Spleen (tissue), 11 donors: ENCODE data around the gene TMEM94. TPM values are rescaled to one million over a fixed set of nuclear protein-coding genes. Genes with fewer than 3 reads are reported as not detected.

Source experiments
- DNase-seq: peaks from one replicate; pipeline ENCODE4 v3.0.0-alpha.2; 2020
- H3K27ac ChIP-seq, 8 donors: fragments of 200-600 bp; sonication (generic) in 7 of 8; 1 replicate in 4 of 8; 2 replicates in 4 of 8; pipeline versions ENCODE4 v1.5.0 to v1.8.0; 2016 to 2021; ENCODE audit warnings: inconsistent platforms in 4 of 8, mild to moderate bottlenecking in 4 of 8, moderate library complexity in 1 of 8
- H3K27me3 ChIP-seq, 7 donors: fragments of 200-600 bp; sonication (generic) in 6 of 7; replicated peaks in 1 of 7; 1 replicate in 4 of 7; 2 replicates in 3 of 7; pipeline versions ENCODE4 v1.5.0 to v1.8.0; 2016 to 2021; ENCODE audit warnings: inconsistent platforms in 3 of 7, mild to moderate bottlenecking in 1 of 7
- H3K36me3 ChIP-seq, 6 donors: fragments of 200-600 bp; sonication (generic) in 5 of 6; 1 replicate in 4 of 6; 2 replicates in 2 of 6; pipeline versions ENCODE4 v1.5.0 to v1.8.0; 2016 to 2021; ENCODE audit warnings: inconsistent platforms in 2 of 6
- H3K4me1 ChIP-seq, 6 donors: fragments of 200-600 bp; sonication (generic) in 5 of 6; 1 replicate in 3 of 6; 2 replicates in 3 of 6; pipeline versions ENCODE4 v1.5.0 to v1.8.0; 2016 to 2021; ENCODE audit warnings: inconsistent platforms in 3 of 6
- H3K4me3 ChIP-seq, 8 donors: fragments of 200-600 bp; sonication (generic) in 7 of 8; 1 replicate in 4 of 8; 2 replicates in 4 of 8; pipeline versions ENCODE4 v1.5.0 to v1.8.0; 2016 to 2021; ENCODE audit warnings: inconsistent platforms in 4 of 8, mild to moderate bottlenecking in 4 of 8, moderate library complexity in 2 of 8
- H3K9me3 ChIP-seq, 8 donors: fragments of 200-600 bp; sonication (generic) in 7 of 8; 1 replicate in 4 of 8; 2 replicates in 4 of 8; pipeline versions ENCODE4 v1.5.0 to v1.8.0; 2016 to 2021; ENCODE audit warnings: inconsistent platforms in 4 of 8
- CTCF ChIP-seq, 11 experiments: fragments of 200-600 bp in 7 of 11; fragments of 450-650 bp in 4 of 11; sonication (generic) in 4 of 11; IDR thresholded peaks in 8 of 11; conservative IDR thresholded peaks in 3 of 11; 1 replicate in 7 of 11; 2 replicates in 4 of 11; pipeline versions ENCODE4 v1.4.0 to v1.8.0; 2016 to 2021; ENCODE audit warnings: antibody characterized with exemption in 11 of 11, inconsistent platforms in 4 of 11, mild to moderate bottlenecking in 1 of 11
- POLR2A ChIP-seq, 3 donors: fragments of 450-650 bp; IDR thresholded peaks; one replicate each; pipeline ENCODE4 v1.5.1; 2017; ENCODE audit warnings: antibody characterized with exemption in 3 of 3, mild to moderate bottlenecking in 1 of 3
- POLR2AphosphoS5 ChIP-seq, 3 donors: sonication (generic); formaldehyde crosslinking; IDR thresholded peaks; one replicate each; pipeline ENCODE4 v1.5.1; 2017; ENCODE audit warnings: antibody characterized with exemption in 3 of 3
- WGBS, 5 donors: extraction: QIAGEN DNeasy Blood & Tissue Kit in 3 of 5; methylation state at CpG; one replicate each; pipeline versions ENCODE4 v1.1.5 to v1.1.7; 2013 to 2018; 5-methylcytosine and 5-hydroxymethylcytosine counted together
- intact Hi-C: fragments of 100-400 bp; cut with DNase I; formaldehyde crosslinking; loops from one replicate; pipeline ENCODE4 v1.15.0; 2023; ENCODE audit warnings: low total_unique reads
- polyA plus RNA-seq, 3 donors: library from polyadenylated mRNA; stranded (reverse); fragments of 200-250 nt; gene quantifications; one replicate each; pipeline ENCODE4 v1.2.1, GENCODE V29; 2013
- total RNA-seq, 7 donors: library from RNA; depleted of rRNA in 3 of 7; stranded (reverse); fragments of >200 nt in 3 of 7; fragmentation: NEBNext Ultra II Directional in 4 of 7; extraction: Animal tissue kit (Norgen Biotek cat#: 25700) in 4 of 7; gene quantifications; one replicate each; pipeline versions ENCODE4 v1.1.0 to v1.2.1, GENCODE V29; 2016 to 2021
- donor health status: healthy with polysubstance abuse.
- donor health status: DM: no; HTN: no; CAD: no; lungs with moderate emphysema.
- donor health status: DM: no; HTN: no; CAD: no.
- donor health status: Bipolar disorder and iron deficiency.
- donor health status: healthy.
- donor health status: DM: no; HTN: no; CAD: no.
- donor health status: DM: yes; HTN: yes; CAD: no.

Gene TMEM94
- total and polyA plus RNA-seq, 10 donors: 24.8 to 101 (median 85.9) TPM

GRCh38 chr17:75514919-75515495, 58.6 kb downstream of the TMEM94 start:
- no peak for TF ChIP-seq POLR2A (IDR thresholded peaks at IDR 0.05)
- TF ChIP-seq CTCF (IDR thresholded peaks at IDR 0.05 in 8 of 11, conservative IDR thresholded peaks at IDR 0.05 in 3 of 11): no peak
- peak in 1 of 3 donors; percentile 65 for TF ChIP-seq POLR2AphosphoS5 (IDR thresholded peaks at IDR 0.05)
- Histone ChIP-seq H3K27ac (peak overlapping the region; percentile 59 to 90 (median 84)), H3K4me3 (peak overlapping the region; percentile 70 to 99 (median 94)), H3K4me1 (peaks cover 8 to 92% (median 59%) of the 10 kb centered on the region in 6 donors), H3K9me3 (no peaks in the 10 kb centered on the region), H3K27me3 (peaks cover 0 to 18% (median 0%) of the 10 kb centered on the region in 7 donors), H3K36me3 (peaks cover 0 to 33% (median 6%) of the 10 kb centered on the region in 6 donors)
- peak; percentile 82 for DNase-seq
- intact Hi-C loops: loop anchor here (5.0 to 10.0 kb wide), 2 partner anchors 72 to 90 kb away; partner anchors contain the start of gene MYO15B
- WGBS, 5 donors: 1 to 3% (median 2%) methylated on average over 24 to 50 of the region's 50 CpGs

- no peak for TF ChIP-seq POLR2A (IDR thresholded peaks at IDR 0.05)
- TF ChIP-seq CTCF (IDR thresholded peaks at IDR 0.05 in 8 of 11, conservative IDR thresholded peaks at IDR 0.05 in 3 of 11): peak; percentile 88 to 98 (median 96)
- peak in 2 of 3 donors; percentile 62 to 72 for TF ChIP-seq POLR2AphosphoS5 (IDR thresholded peaks at IDR 0.05)
- peak within 1 kb of the TSS; percentile 70 to 99 (median 94) for H3K4me3 ChIP-seq
- H3K4me1 ChIP-seq: peaks cover 8 to 85% (median 55%) of the 10 kb centered on the region in 6 donors
- DNase-seq: peak; percentile 95
- H3K27me3 ChIP-seq: peaks cover 0 to 18% (median 0%) of the 10 kb centered on the region in 7 donors
- 0 to 1% (median 1%) methylated on average over 36 to 78 of the region's 78 CpGs; no CpG with 5 or more reads in 1 of the 5 donors for WGBS, 5 donors
- peak within 1 kb of the TSS; percentile 60 to 90 (median 84) for H3K27ac ChIP-seq
- intact Hi-C loops: loop anchor here (5.0 to 10.0 kb wide), 2 partner anchors 72 to 91 kb away; partner anchors contain the start of gene MYO15B
- no peaks in the 10 kb centered on the region for H3K9me3 ChIP-seq
- peaks cover 0 to 37% (median 12%) of the 10 kb centered on the region in 6 donors for H3K36me3 ChIP-seq
These were observed 59.2 kb downstream of the TMEM94 start, which contains the start of gene CASKIN2 for GRCh38 chr17:75515496-75516254. Gene CASKIN2 (minus strand): TSS chr17:75515537. CDS start chr17:75513804, 1,733 bp downstream.

- H3K4me1 ChIP-seq: peaks cover 8 to 79% (median 52%) of the 10 kb centered on the region in 6 donors
- TF ChIP-seq POLR2A (IDR thresholded peaks at IDR 0.05) (no peak), POLR2AphosphoS5 (IDR thresholded peaks at IDR 0.05) (peak in 2 of 3 donors; percentile 62 to 76), CTCF (IDR thresholded peaks at IDR 0.05 in 8 of 11, conservative IDR thresholded peaks at IDR 0.05 in 3 of 11) (no peak)
These were observed 59.8 kb downstream of the TMEM94 start, which contains the start of gene TSEN54 for GRCh38 chr17:75516255-75516618. Gene TSEN54 (plus strand): TSS chr17:75516528. CDS start chr17:75516561, 33 bp downstream.

More at GRCh38 chr17:75516255-75516618, 59.8 kb downstream of the TMEM94 start, which contains the start of gene TSEN54:
- peak; percentile 99 for DNase-seq
- intact Hi-C loops: loop anchor here (5.0 to 10.0 kb wide), 2 partner anchors 71 to 91 kb away; partner anchors contain the start of gene MYO15B
- Histone ChIP-seq H3K27ac (peak within 1 kb of the TSS; percentile 60 to 90 (median 84)), H3K36me3 (peaks cover 0 to 38% (median 16%) of the 10 kb centered on the region in 6 donors), H3K9me3 (no peaks in the 10 kb centered on the region), H3K27me3 (peaks cover 0 to 18% (median 0%) of the 10 kb centered on the region in 7 donors), H3K4me3 (peak within 1 kb of the TSS; percentile 70 to 99 (median 94))
- 0 to 1% (median 0%) methylated on average over 24 to 45 of the region's 45 CpGs; no CpG with 5 or more reads in 1 of the 5 donors for WGBS, 5 donors
